ENCODE measurements around the gene RREB1. TPM values are rescaled to one million over a fixed set of nuclear protein-coding genes. Genes with fewer than 3 reads are reported as not detected.

Gene RREB1
- total RNA-seq, 6 experiments from 2014 or later = 17.5 to 23.5 (median 20.1) TPM

GRCh38 chr6:7142228-7142801 lies 34.6 kb downstream of the RREB1 start:
- Mint-ChIP-seq H3K4me3 (no peak overlapping the region), H3K36me3 (ENCODE audit: low read depth) (no peaks in the 10 kb centered on the region), H3K4me1 (ENCODE audit: low read depth) (peaks cover 86% of the 10 kb centered on the region), H3K27ac (peak overlapping the region; percentile 51), H3K27me3 (ENCODE audit: insufficient read depth) (peaks cover 2% of the 10 kb centered on the region), H3K9me3 (no peaks in the 10 kb centered on the region)
- no peak for DNase-seq
- TF ChIP-seq CTCF (IDR thresholded peaks at IDR 0.05) = no peak

- H3K4me3 Mint-ChIP-seq = no peak overlapping the region
- peak overlapping the region; percentile 51 for H3K27ac Mint-ChIP-seq
Observed at GRCh38 chr6:7142918-7143475, 35.2 kb downstream of the RREB1 start.

GRCh38 chr6:7143476-7143974 lies 35.8 kb downstream of the RREB1 start:
- Mint-ChIP-seq H3K27me3 (ENCODE audit: insufficient read depth) (peaks cover 2% of the 10 kb centered on the region), H3K36me3 (ENCODE audit: low read depth) (no peaks in the 10 kb centered on the region), H3K27ac (no peak overlapping the region), H3K4me1 (ENCODE audit: low read depth) (peaks cover 86% of the 10 kb centered on the region), H3K4me3 (no peak overlapping the region), H3K9me3 (no peaks in the 10 kb centered on the region)
- TF ChIP-seq CTCF (IDR thresholded peaks at IDR 0.05) = no peak
- DNase-seq = no peak

More at GRCh38 chr6:7142918-7143475, 35.2 kb downstream of the RREB1 start:
- Mint-ChIP-seq H3K4me1 (ENCODE audit: low read depth) (peaks cover 86% of the 10 kb centered on the region), H3K36me3 (ENCODE audit: low read depth) (no peaks in the 10 kb centered on the region), H3K9me3 (no peaks in the 10 kb centered on the region), H3K27me3 (ENCODE audit: insufficient read depth) (peaks cover 2% of the 10 kb centered on the region)
- no peak for DNase-seq
- no peak for TF ChIP-seq CTCF (IDR thresholded peaks at IDR 0.05)

GRCh38 chr6:7144872-7145584 lies 37.3 kb downstream of the RREB1 start:
- Mint-ChIP-seq H3K4me1 (ENCODE audit: low read depth) (peaks cover 83% of the 10 kb centered on the region), H3K4me3 (no peak overlapping the region), H3K9me3 (no peaks in the 10 kb centered on the region), H3K27me3 (ENCODE audit: insufficient read depth) (peaks cover 2% of the 10 kb centered on the region), H3K36me3 (ENCODE audit: low read depth) (no peaks in the 10 kb centered on the region), H3K27ac (peak overlapping the region; percentile 91)
- TF ChIP-seq CTCF (IDR thresholded peaks at IDR 0.05) = no peak
- DNase-seq = no peak

GRCh38 chr6:7145585-7145884 lies 37.8 kb downstream of the RREB1 start:
- H3K27me3 Mint-ChIP-seq (ENCODE audit: insufficient read depth) = peaks cover 2% of the 10 kb centered on the region
- DNase-seq = no peak
- H3K4me3 Mint-ChIP-seq = no peak overlapping the region
- H3K9me3 Mint-ChIP-seq = no peaks in the 10 kb centered on the region
- H3K27ac Mint-ChIP-seq = peak overlapping the region; percentile 91
- H3K4me1 Mint-ChIP-seq (ENCODE audit: low read depth) = peaks cover 83% of the 10 kb centered on the region
- no peak for TF ChIP-seq CTCF (IDR thresholded peaks at IDR 0.05)
- H3K36me3 Mint-ChIP-seq (ENCODE audit: low read depth) = no peaks in the 10 kb centered on the region
